ENCODE data around the gene LTA.

Gene LTA

GRCh38 chr6:31535538-31536324, 36.4 kb upstream of the LTA start:
- H3K27ac ChIP-seq: no peak overlapping the region
- TF ChIP-seq CTCF (conservative IDR thresholded peaks at IDR 0.05): no peak
- TF ChIP-seq ZFX (IDR thresholded peaks at IDR 0.05): no peak

- no peak overlapping the region for H3K27ac ChIP-seq
- no peak for TF ChIP-seq CTCF (conservative IDR thresholded peaks at IDR 0.05)
- TF ChIP-seq ZFX (IDR thresholded peaks at IDR 0.05): no peak
These were observed 33.2 kb upstream of the LTA start for GRCh38 chr6:31538805-31539400.

GRCh38 chr6:31540640-31541039, 31.4 kb upstream of the LTA start:
- TF ChIP-seq ZFX (IDR thresholded peaks at IDR 0.05): no peak
- H3K27ac ChIP-seq: peak overlapping the region; percentile 95

GRCh38 chr6:31541059-31541657, 30.9 kb upstream of the LTA start:
- TF ChIP-seq ZFX (IDR thresholded peaks at IDR 0.05) (no peak; the same call in 1 of the 2 replicates), CTCF (conservative IDR thresholded peaks at IDR 0.05) (no peak)

GRCh38 chr6:31541658-31542521, 30.2 kb upstream of the LTA start, which contains the start of gene DDX39B:
TSS of gene DDX39B (minus strand) at chr6:31542003. CDS start at chr6:31540532, 1,471 bp downstream.
- TF ChIP-seq CTCF (conservative IDR thresholded peaks at IDR 0.05) (no peak), ZFX (IDR thresholded peaks at IDR 0.05) (peak; percentile 68)
- peak within 1 kb of the TSS; percentile 95 for H3K27ac ChIP-seq

More at GRCh38 chr6:31541059-31541657, 30.9 kb upstream of the LTA start:
- peak overlapping the region; percentile 95 for H3K27ac ChIP-seq

- H3K27ac ChIP-seq: peak overlapping the region; percentile 13; the same call in 1 of the 2 replicates
- TF ChIP-seq ZFX (IDR thresholded peaks at IDR 0.05) (no peak), CTCF (conservative IDR thresholded peaks at IDR 0.05) (no peak)
These were observed 28.4 kb upstream of the LTA start for GRCh38 chr6:31543639-31544038.

- TF ChIP-seq CTCF (conservative IDR thresholded peaks at IDR 0.05) (no peak), ZFX (IDR thresholded peaks at IDR 0.05) (no peak)
- no peak overlapping the region for H3K27ac ChIP-seq
These were observed 27.4 kb upstream of the LTA start for GRCh38 chr6:31544676-31545075.
